NCI-H446 (cell line): ENCODE data around the gene RAB1B.

Experiments used
- DNase-seq, 2 experiments: peaks; one replicate each; lab custom pipeline; 2025; lab: John Stamatoyannopoulos, UW

The RAB1B gene

GRCh38 chr11:66323684-66324083 lies 55.2 kb downstream of the RAB1B start:
- no peak for DNase-seq

DNA sequence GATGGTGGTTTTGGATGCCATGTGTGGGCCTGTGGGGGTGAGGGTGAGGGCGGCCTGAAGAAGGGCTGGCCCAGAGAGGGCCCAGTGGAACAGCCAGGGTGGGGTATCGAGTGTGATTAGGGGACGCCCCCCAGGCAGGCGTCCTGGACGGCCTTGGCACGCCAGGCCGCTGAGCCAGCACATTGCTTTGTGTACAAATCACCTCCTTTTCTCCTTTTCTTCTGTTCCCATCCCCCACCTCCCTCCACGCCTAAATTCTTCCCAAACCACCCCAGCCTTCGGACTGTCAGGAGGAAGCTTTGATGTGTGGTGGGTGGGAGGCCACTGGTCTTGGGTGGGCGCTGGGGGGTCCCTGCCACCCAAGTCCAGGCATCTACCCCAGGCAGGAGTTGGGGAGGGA lies 56.2 kb downstream of the RAB1B start:
- DNase-seq, result no peak

GRCh38 chr11:66325263-66325671 lies 56.8 kb downstream of the RAB1B start:
- no peak for DNase-seq

- DNase-seq, result peak in 1 of 2 experiments; percentile 33
Observed at GRCh38 chr11:66326261-66327111, 58.0 kb downstream of the RAB1B start.
